Ovary (tissue), 3 donors: Measurements from ENCODE around the gene CDH18.

Source experiments
- EP300 ChIP-seq: sonication (generic); formaldehyde crosslinking; IDR thresholded peaks from one replicate; pipeline ENCODE4 v1.6.1; 2017; ENCODE audit warnings: antibody characterized with exemption
- POLR2A ChIP-seq: fragments of 450-650 bp; IDR thresholded peaks from one replicate; pipeline ENCODE4 v1.6.1; 2017; ENCODE audit warnings: antibody characterized with exemption, mild to moderate bottlenecking, moderate library complexity
- TF ChIP-seq, protein P1 (sequence below), 3 donors: fragments of 450-650 bp in 2 of 3; fragments of 200-600 bp in 1 of 3; IDR thresholded peaks; one replicate each; pipeline versions ENCODE4 v1.5.1 to v1.8.0; 2016 to 2022; ENCODE audit warnings: antibody characterized with exemption in 3 of 3, mild to moderate bottlenecking in 1 of 3
- donor health status: DM: no; HTN: no; CAD: no.

DNA sequence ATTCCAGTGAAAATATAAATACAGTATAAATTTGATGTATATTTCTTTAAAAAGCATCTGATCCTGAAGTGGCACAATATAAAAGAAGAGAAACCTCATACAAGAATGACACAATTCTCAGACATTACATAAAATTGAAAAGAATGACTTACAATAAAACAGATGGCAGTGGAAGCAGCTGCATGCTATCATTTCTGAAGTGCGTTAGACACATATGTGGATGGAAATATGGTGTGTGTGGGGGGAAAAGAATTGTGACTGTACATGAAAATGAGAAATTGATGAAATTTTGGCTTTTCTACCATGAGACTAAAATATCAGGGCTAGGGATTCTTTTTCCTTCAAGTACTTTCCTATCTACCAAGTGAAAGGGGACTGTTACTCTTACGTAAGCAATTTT is 45.9 kb upstream of the CDH18 start:
- TF ChIP-seq POLR2A (no peak), EP300 (no peak)
- TF ChIP-seq, protein P1, sequence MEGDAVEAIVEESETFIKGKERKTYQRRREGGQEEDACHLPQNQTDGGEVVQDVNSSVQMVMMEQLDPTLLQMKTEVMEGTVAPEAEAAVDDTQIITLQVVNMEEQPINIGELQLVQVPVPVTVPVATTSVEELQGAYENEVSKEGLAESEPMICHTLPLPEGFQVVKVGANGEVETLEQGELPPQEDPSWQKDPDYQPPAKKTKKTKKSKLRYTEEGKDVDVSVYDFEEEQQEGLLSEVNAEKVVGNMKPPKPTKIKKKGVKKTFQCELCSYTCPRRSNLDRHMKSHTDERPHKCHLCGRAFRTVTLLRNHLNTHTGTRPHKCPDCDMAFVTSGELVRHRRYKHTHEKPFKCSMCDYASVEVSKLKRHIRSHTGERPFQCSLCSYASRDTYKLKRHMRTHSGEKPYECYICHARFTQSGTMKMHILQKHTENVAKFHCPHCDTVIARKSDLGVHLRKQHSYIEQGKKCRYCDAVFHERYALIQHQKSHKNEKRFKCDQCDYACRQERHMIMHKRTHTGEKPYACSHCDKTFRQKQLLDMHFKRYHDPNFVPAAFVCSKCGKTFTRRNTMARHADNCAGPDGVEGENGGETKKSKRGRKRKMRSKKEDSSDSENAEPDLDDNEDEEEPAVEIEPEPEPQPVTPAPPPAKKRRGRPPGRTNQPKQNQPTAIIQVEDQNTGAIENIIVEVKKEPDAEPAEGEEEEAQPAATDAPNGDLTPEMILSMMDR (IDR thresholded peaks at IDR 0.05) = no peak
